Skeletal muscle satellite cell (primary cell): Measurements from ENCODE around the gene DNM3.
A peak's percentile ranks its signal among the peaks of the same experiment; 100 is the strongest.
"Not testable (repeated sequence)": the region's sequence is repeated elsewhere in the genome, so short reads cannot be mapped to it uniquely, and the experiment has no call there.

Experiments
- H3K27me3 ChIP-seq: 2 replicates; pipeline ENCODE4 v1.7.0; 2013; ENCODE audit warnings: low read length; ENCODE audit not compliant: control insufficient read depth, insufficient read depth
- H3K36me3 ChIP-seq: 2 replicates; pipeline ENCODE4 v1.7.0; 2013; ENCODE audit warnings: mild to moderate bottlenecking, control low read depth, low read length; ENCODE audit not compliant: insufficient read depth
- H3K4me1 ChIP-seq: 2 replicates; pipeline ENCODE4 v1.7.0; 2013; ENCODE audit warnings: low read length; ENCODE audit not compliant: control insufficient read depth, insufficient read depth
- H3K4me2 ChIP-seq: 2 replicates; pipeline ENCODE4 v1.7.0; 2013; ENCODE audit warnings: mild to moderate bottlenecking, low read length
- H3K4me3 ChIP-seq: 2 replicates; pipeline ENCODE4 v1.7.0; 2013; ENCODE audit warnings: low read length
- H3K9ac ChIP-seq: 2 replicates; pipeline ENCODE4 v1.7.0; 2013; ENCODE audit warnings: mild to moderate bottlenecking, low read depth, low read length, moderate library complexity
- H3K9me3 ChIP-seq: replicated peaks from 2 replicates; pipeline ENCODE4 v1.7.0; 2013; ENCODE audit warnings: mild to moderate bottlenecking, control low read depth, low read length

DNM3 gene

GRCh38 chr1:172421974-172422604 is 580.8 kb downstream of the DNM3 start:
- no peaks in the 10 kb centered on the region for H3K9me3 ChIP-seq
- no peak overlapping the region for H3K9ac ChIP-seq
- H3K4me2 ChIP-seq = no peak overlapping the region
- H3K36me3 ChIP-seq = no peaks in the 10 kb centered on the region
- H3K4me1 ChIP-seq = no peaks in the 10 kb centered on the region
- no peak overlapping the region for H3K4me3 ChIP-seq
- H3K27me3 ChIP-seq = no peaks in the 10 kb centered on the region

- Histone ChIP-seq H3K4me2 (no peak overlapping the region), H3K36me3 (no peaks in the 10 kb centered on the region), H3K4me3 (no peak overlapping the region), H3K9ac (no peak overlapping the region), H3K27me3 (no peaks in the 10 kb centered on the region), H3K4me1 (no peaks in the 10 kb centered on the region), H3K9me3 (no peaks in the 10 kb centered on the region)
Measured at GRCh38 chr1:172423336-172423735, 582.0 kb downstream of the DNM3 start.

GRCh38 chr1:172425339-172425738 is 584.0 kb downstream of the DNM3 start:
- H3K36me3 ChIP-seq = no peaks in the 10 kb centered on the region
- H3K4me1 ChIP-seq = no peaks in the 10 kb centered on the region
- no peak overlapping the region for H3K4me3 ChIP-seq
- no peaks in the 10 kb centered on the region for H3K27me3 ChIP-seq
- no peaks in the 10 kb centered on the region for H3K9me3 ChIP-seq
- no peak overlapping the region for H3K4me2 ChIP-seq
- no peak overlapping the region for H3K9ac ChIP-seq

- Histone ChIP-seq H3K4me3 (no peak overlapping the region), H3K4me2 (no peak overlapping the region), H3K4me1 (no peaks in the 10 kb centered on the region), H3K9me3 (no peaks in the 10 kb centered on the region), H3K27me3 (no peaks in the 10 kb centered on the region), H3K9ac (no peak overlapping the region), H3K36me3 (no peaks in the 10 kb centered on the region)
Measured at GRCh38 chr1:172427191-172427590, 585.9 kb downstream of the DNM3 start.

- no peaks in the 10 kb centered on the region for H3K36me3 ChIP-seq
- no peaks in the 10 kb centered on the region for H3K27me3 ChIP-seq
- H3K9me3 ChIP-seq = no peaks in the 10 kb centered on the region
- no peak overlapping the region for H3K4me3 ChIP-seq
- H3K4me1 ChIP-seq = no peaks in the 10 kb centered on the region
- no peak overlapping the region for H3K9ac ChIP-seq
- no peak overlapping the region for H3K4me2 ChIP-seq
Measured at GRCh38 chr1:172429331-172430127, 588.2 kb downstream of the DNM3 start.

- Histone ChIP-seq H3K36me3 (no peaks in the 10 kb centered on the region), H3K4me3 (no peak overlapping the region), H3K4me1 (no peaks in the 10 kb centered on the region), H3K9me3 (no peaks in the 10 kb centered on the region), H3K27me3 (no peaks in the 10 kb centered on the region), H3K9ac (no peak overlapping the region), H3K4me2 (no peak overlapping the region)
Measured at GRCh38 chr1:172430128-172430454, 588.8 kb downstream of the DNM3 start.

GRCh38 chr1:172431204-172431603 is 589.9 kb downstream of the DNM3 start:
- no peaks in the 10 kb centered on the region for H3K36me3 ChIP-seq
- no peak overlapping the region for H3K9ac ChIP-seq
- no peak overlapping the region for H3K4me3 ChIP-seq
- no peaks in the 10 kb centered on the region for H3K27me3 ChIP-seq
- H3K4me2 ChIP-seq = no peak overlapping the region
- H3K4me1 ChIP-seq = no peaks in the 10 kb centered on the region
- no peaks in the 10 kb centered on the region for H3K9me3 ChIP-seq

- no peaks in the 10 kb centered on the region for H3K4me1 ChIP-seq
- no peak overlapping the region for H3K4me3 ChIP-seq
- H3K9ac ChIP-seq = no peak overlapping the region
- H3K36me3 ChIP-seq = no peaks in the 10 kb centered on the region
- no peaks in the 10 kb centered on the region for H3K27me3 ChIP-seq
- no peak overlapping the region for H3K4me2 ChIP-seq
- H3K9me3 ChIP-seq = no peaks in the 10 kb centered on the region
Measured at GRCh38 chr1:172431721-172432192, 590.5 kb downstream of the DNM3 start.

- not testable (repeated sequence) for H3K4me2 ChIP-seq, H3K4me3 ChIP-seq, H3K27me3 ChIP-seq, H3K9ac ChIP-seq, H3K4me1 ChIP-seq, H3K9me3 ChIP-seq, H3K36me3 ChIP-seq
Measured at GRCh38 chr1:172437183-172437582, 595.9 kb downstream of the DNM3 start.

GRCh38 chr1:172442404-172442803 is 601.1 kb downstream of the DNM3 start:
- Histone ChIP-seq H3K4me1 (peaks cover 3% of the 10 kb centered on the region), H3K36me3 (peaks cover 15% of the 10 kb centered on the region), H3K4me2 (peak overlapping the region; percentile 90), H3K27me3 (no peaks in the 10 kb centered on the region), H3K4me3 (peak overlapping the region; percentile 91), H3K9me3 (no peaks in the 10 kb centered on the region), H3K9ac (peak overlapping the region; percentile 97)

- Histone ChIP-seq H3K4me1 (peaks cover 3% of the 10 kb centered on the region), H3K9ac (peak overlapping the region; percentile 97), H3K4me3 (peak overlapping the region; percentile 91), H3K4me2 (peak overlapping the region; percentile 90), H3K27me3 (no peaks in the 10 kb centered on the region), H3K9me3 (no peaks in the 10 kb centered on the region), H3K36me3 (peaks cover 15% of the 10 kb centered on the region)
Measured at GRCh38 chr1:172442843-172443565, 601.7 kb downstream of the DNM3 start.
